HCT116 (cell line): ENCODE measurements around the gene CCDC183. TPM values are rescaled to one million over a fixed set of nuclear protein-coding genes. Genes with fewer than 3 reads are reported as not detected.

ENCODE experiments used
- ATAC-seq: fragments of 200-7000 bp; cut with Tn5 transposase; 2 replicates; pipeline ENCODE4 v1.9.1; 2020; ENCODE audit warnings: mild to moderate bottlenecking, moderate library complexity
- BruUV-seq: library from RNA; stranded (reverse); fragments of 400-500 nt; replicated peaks from 2 replicates; lab custom pipeline; 2021; lab: Mats Ljungman, UMichigan
- CTCF ChIA-PET: fragments of 300-600 bp; sonication (Branson Sonifier 250); formaldehyde crosslinking; loops from one replicate; lab custom pipeline; 2021; ENCODE audit warnings: antibody characterized with exemption; lab: Charles Lee
- POLR2A ChIA-PET: fragments of 300-600, 350-600 bp; sonication (Branson Sonifier 250); formaldehyde crosslinking; loops from one replicate; lab custom pipeline; 2021; ENCODE audit warnings: antibody characterized with exemption; lab: Charles Lee
- RAD21 ChIA-PET, 2 experiments: fragments of 300-600 bp; sonication (Branson Sonifier 250); formaldehyde crosslinking; loops; one replicate each; lab custom pipeline; 2023; ENCODE audit warnings: low total read pairs in 2 of 2; ENCODE audit not compliant: uncharacterized antibody in 2 of 2, unreplicated experiment in 2 of 2, low non-redundant PET in 1 of 2; lab: Charles Lee
- DNase-seq: peaks from one replicate; pipeline ENCODE4 v3.0.0-alpha.2; 2010; ENCODE audit warnings: low read depth, low spot score
- H2AFZ ChIP-seq: fragments of 200-600 bp; shearing (Covaris generic), sonication (generic); 2 replicates; pipeline ENCODE4 v1.6.1; 2017; ENCODE audit warnings: low read depth, mixed run types, mixed read lengths, antibody characterized with exemption, low read length; ENCODE audit not compliant: poor library complexity, severe bottlenecking
- H3K27ac ChIP-seq: 2 replicates; pipeline ENCODE4 v1.5.1; 2012; ENCODE audit warnings: low read depth, low read length
- H3K27me3 ChIP-seq: fragments of 200-600 bp; sonication (generic); 2 replicates; pipeline ENCODE4 v1.6.1; 2016; ENCODE audit warnings: mixed run types, low read length, mixed read lengths; ENCODE audit not compliant: insufficient read depth
- H3K36me3 ChIP-seq, 2 experiments: fragments of 200-500 bp in 1 of 2; fragments of 200-600 bp in 1 of 2; sonication (Bioruptor generic) in 1 of 2; sonication (generic) in 1 of 2; 2 replicates each; pipeline versions ENCODE4 v1.5.1 to v1.6.1; 2014 to 2016; ENCODE audit warnings: low read length in 2 of 2, inconsistent platforms in 1 of 2, mixed read lengths in 1 of 2, mixed run types in 1 of 2; ENCODE audit not compliant: insufficient read depth in 2 of 2, control insufficient read depth in 1 of 2
- H3K4me1 ChIP-seq, 2 experiments: fragments of 200-600 bp in 1 of 2; sonication (generic) in 1 of 2; 2 replicates each; pipeline versions ENCODE4 v1.5.1 to v1.6.1; 2012 to 2017; ENCODE audit warnings: low read length in 2 of 2, inconsistent platforms in 1 of 2, mild to moderate bottlenecking in 1 of 2, mixed read lengths in 1 of 2, mixed run types in 1 of 2, moderate library complexity in 1 of 2; ENCODE audit not compliant: insufficient read depth in 2 of 2, control insufficient read depth in 1 of 2
- H3K4me2 ChIP-seq: fragments of 200-600 bp; sonication (generic); 2 replicates; pipeline ENCODE4 v1.6.1; 2017; ENCODE audit warnings: mixed run types, low read length, mixed read lengths
- H3K4me3 ChIP-seq, 2 experiments: fragments of 200-600 bp in 1 of 2; sonication (generic) in 1 of 2; replicated peaks in 1 of 2; 2 replicates each; pipeline ENCODE4 v1.5.1; 2011 to 2016; ENCODE audit warnings: low read length in 2 of 2, control low read depth in 1 of 2, low read depth in 1 of 2, mild to moderate bottlenecking in 1 of 2, mixed read lengths in 1 of 2, mixed run types in 1 of 2
- H3K79me2 ChIP-seq: fragments of 200-600 bp; sonication (generic); 2 replicates; pipeline ENCODE4 v1.6.1; 2017; ENCODE audit warnings: mild to moderate bottlenecking, mixed run types, low read length, moderate library complexity, mixed read lengths; ENCODE audit not compliant: insufficient read depth
- H3K9ac ChIP-seq: fragments of 200-600 bp; sonication (generic); 2 replicates; pipeline ENCODE4 v1.6.1; 2016; ENCODE audit warnings: low read length, mixed read lengths
- H3K9me2 ChIP-seq: fragments of 200-600 bp; sonication (generic), shearing (Covaris generic); 2 replicates; pipeline ENCODE4 v1.6.1; 2017; ENCODE audit warnings: mixed run types, mild to moderate bottlenecking, moderate library complexity; ENCODE audit not compliant: insufficient read depth
- H3K9me3 ChIP-seq, 2 experiments: fragments of 200-500 bp in 1 of 2; fragments of 200-600 bp in 1 of 2; sonication (Bioruptor generic) in 1 of 2; sonication (generic) in 1 of 2; 2 replicates each; pipeline ENCODE4 v1.6.1; 2014 to 2017; ENCODE audit warnings: low read length in 2 of 2, mixed read lengths in 2 of 2, inconsistent platforms in 1 of 2, low read depth in 1 of 2, mild to moderate bottlenecking in 1 of 2, mixed run types in 1 of 2, moderate library complexity in 1 of 2; ENCODE audit not compliant: control insufficient read depth in 1 of 2, insufficient read depth in 1 of 2
- H4K20me1 ChIP-seq: fragments of 200-600 bp; sonication (generic), shearing (Covaris generic); 2 replicates; pipeline ENCODE4 v1.6.1; 2017; ENCODE audit warnings: mixed run types, mild to moderate bottlenecking, moderate library complexity; ENCODE audit not compliant: insufficient read depth
- ATF3 ChIP-seq: IDR thresholded peaks from 2 replicates; pipeline ENCODE4 v1.6.1; 2012
- CEBPB ChIP-seq: IDR thresholded peaks from 2 replicates; pipeline ENCODE4 v1.6.1; 2012; ENCODE audit warnings: low read depth
- CTCF ChIP-seq, 3 experiments: fragments of 200-600 bp in 1 of 3; sonication (generic) in 1 of 3; IDR thresholded peaks in 2 of 3; conservative IDR thresholded peaks in 1 of 3; 2 replicates each; pipeline ENCODE4 v1.5.1; 2012 to 2017; ENCODE audit warnings: low read depth in 2 of 3, low read length in 2 of 3, antibody characterized with exemption in 1 of 3, borderline replicate concordance in 1 of 3, control low read depth in 1 of 3, mild to moderate bottlenecking in 1 of 3, mixed read lengths in 1 of 3, mixed run types in 1 of 3, moderate library complexity in 1 of 3; ENCODE audit not compliant: insufficient read depth in 1 of 3
- ELF1 ChIP-seq: IDR thresholded peaks from 2 replicates; pipeline ENCODE4 v1.6.1; 2012; ENCODE audit warnings: low read depth, borderline replicate concordance
- EZH2phosphoT487 ChIP-seq: fragments of 200-600 bp; IDR thresholded peaks from 2 replicates; pipeline ENCODE4 v1.6.1; 2018; ENCODE audit warnings: antibody characterized with exemption, borderline replicate concordance
- FOSL1 ChIP-seq: IDR thresholded peaks from 2 replicates; pipeline ENCODE4 v1.6.1; 2012; ENCODE audit warnings: low read depth
- JUND ChIP-seq: IDR thresholded peaks from 2 replicates; pipeline ENCODE4 v1.6.1; 2012
- POLR2AphosphoS5 ChIP-seq: IDR thresholded peaks from 2 replicates; pipeline ENCODE4 v1.6.1; 2011; ENCODE audit warnings: mild to moderate bottlenecking, low read depth, low read length, moderate library complexity
- RAD21 ChIP-seq: IDR thresholded peaks from 2 replicates; pipeline ENCODE4 v1.6.1; 2012; ENCODE audit warnings: low read depth, mild to moderate bottlenecking
- SP1 ChIP-seq: IDR thresholded peaks from 2 replicates; pipeline ENCODE4 v1.6.1; 2012; ENCODE audit warnings: low read depth
- SRF ChIP-seq: IDR thresholded peaks from 2 replicates; pipeline ENCODE4 v1.6.1; 2012; ENCODE audit warnings: low read depth
- TCF7L2 ChIP-seq: IDR thresholded peaks from 2 replicates; pipeline ENCODE4 v1.7.0; 2011; ENCODE audit warnings: borderline replicate concordance, inconsistent platforms; ENCODE audit not compliant: insufficient read depth, insufficient read length; ENCODE audit errors: extremely low read depth
- YY1 ChIP-seq: IDR thresholded peaks from 2 replicates; pipeline ENCODE4 v1.6.1; 2011; ENCODE audit warnings: low read length, low read depth, moderate library complexity, mild to moderate bottlenecking; ENCODE audit not compliant: insufficient replicate concordance; ENCODE audit errors: extremely low read depth
- ZNF274 ChIP-seq: fragments of 200-500 bp; sonication (Bioruptor generic); IDR thresholded peaks from 2 replicates; pipeline ENCODE4 v1.6.1; 2014; ENCODE audit warnings: mild to moderate bottlenecking, low read depth, low read length, inconsistent platforms
- intact Hi-C: fragments of 100-400 bp; cut with micrococcal nuclease; formaldehyde crosslinking; loops from 2 replicates; pipeline ENCODE4 v1.10.0; 2022
- total RNA-seq: library from RNA; stranded (reverse); gene quantifications from one replicate; pipeline ENCODE4 v1.2.1, GENCODE V29; 2021; ENCODE audit not compliant: unreplicated experiment
- TF ChIP-seq, protein P1 (sequence below): IDR thresholded peaks from 2 replicates; pipeline ENCODE4 v1.6.1; 2012
- TF ChIP-seq, protein P2 (sequence below): IDR thresholded peaks from 2 replicates; pipeline ENCODE4 v1.6.1; 2012; ENCODE audit warnings: low read depth

CCDC183 gene
- total RNA-seq, 1 experiment from 2014 or later = 2.8 TPM

DNA sequence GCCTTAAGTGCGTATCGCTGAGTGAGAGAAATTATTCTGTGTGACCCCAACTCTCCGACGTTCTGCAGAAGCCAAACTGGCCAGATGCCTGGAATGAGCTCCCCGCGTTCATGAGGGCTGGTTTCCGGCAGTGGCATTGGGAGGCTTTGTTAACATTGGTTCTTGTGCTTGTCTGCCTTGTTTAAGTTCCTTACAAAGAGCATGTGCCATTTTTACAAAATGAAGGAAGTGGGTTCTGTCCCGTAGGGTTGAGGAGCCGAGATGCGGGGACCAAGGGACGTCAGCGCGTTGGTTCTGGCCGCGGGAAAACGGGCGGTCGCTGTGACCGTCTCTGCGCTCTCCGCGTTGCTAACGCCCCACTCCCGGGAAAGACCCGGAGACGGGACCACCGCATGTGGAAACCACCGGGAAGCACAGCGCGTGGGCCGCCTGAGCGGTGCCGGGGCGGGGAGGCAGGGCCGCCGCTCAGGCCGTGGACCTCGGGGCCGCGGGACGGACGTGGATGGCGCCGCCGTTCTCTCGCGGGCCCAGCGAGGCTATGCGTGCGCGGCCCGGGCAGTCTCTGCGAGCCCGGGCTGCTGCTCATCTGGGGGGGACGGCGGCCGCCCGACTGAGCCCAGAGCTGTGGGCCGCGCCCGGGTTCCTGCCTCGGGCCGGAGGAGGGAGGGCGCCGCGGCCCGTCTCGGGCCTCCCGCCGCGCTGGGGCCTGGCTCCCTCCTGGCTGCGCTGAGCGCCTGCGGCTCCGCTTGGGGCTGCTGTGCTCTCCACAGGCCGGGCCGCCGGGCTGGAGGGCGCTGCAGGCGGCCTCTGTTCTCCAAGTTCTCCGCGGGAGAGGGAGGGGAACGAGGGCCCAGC, 25.1 kb downstream of the CCDC183 start:
- TF ChIP-seq, protein P1, sequence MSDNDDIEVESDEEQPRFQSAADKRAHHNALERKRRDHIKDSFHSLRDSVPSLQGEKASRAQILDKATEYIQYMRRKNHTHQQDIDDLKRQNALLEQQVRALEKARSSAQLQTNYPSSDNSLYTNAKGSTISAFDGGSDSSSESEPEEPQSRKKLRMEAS = no peak
- TF ChIP-seq YY1 (no peak), JUND (no peak), RAD21 (no peak), ATF3 (no peak), ELF1 (no peak), POLR2AphosphoS5 (no peak), EZH2phosphoT487 (no peak), CEBPB (no peak), CTCF (IDR thresholded peaks at IDR 0.05 in 2 of 3, conservative IDR thresholded peaks at IDR 0.05 in 1 of 3; ENCODE audit: borderline replicate concordance in 1 of 3, insufficient read depth in 1 of 3, low read depth in 2 of 3, low read length in 2 of 3) (no peak), SP1 (no peak), ZNF274 (no peak), SRF (no peak), FOSL1 (no peak), TCF7L2 (no peak)
- TF ChIP-seq, protein P2, sequence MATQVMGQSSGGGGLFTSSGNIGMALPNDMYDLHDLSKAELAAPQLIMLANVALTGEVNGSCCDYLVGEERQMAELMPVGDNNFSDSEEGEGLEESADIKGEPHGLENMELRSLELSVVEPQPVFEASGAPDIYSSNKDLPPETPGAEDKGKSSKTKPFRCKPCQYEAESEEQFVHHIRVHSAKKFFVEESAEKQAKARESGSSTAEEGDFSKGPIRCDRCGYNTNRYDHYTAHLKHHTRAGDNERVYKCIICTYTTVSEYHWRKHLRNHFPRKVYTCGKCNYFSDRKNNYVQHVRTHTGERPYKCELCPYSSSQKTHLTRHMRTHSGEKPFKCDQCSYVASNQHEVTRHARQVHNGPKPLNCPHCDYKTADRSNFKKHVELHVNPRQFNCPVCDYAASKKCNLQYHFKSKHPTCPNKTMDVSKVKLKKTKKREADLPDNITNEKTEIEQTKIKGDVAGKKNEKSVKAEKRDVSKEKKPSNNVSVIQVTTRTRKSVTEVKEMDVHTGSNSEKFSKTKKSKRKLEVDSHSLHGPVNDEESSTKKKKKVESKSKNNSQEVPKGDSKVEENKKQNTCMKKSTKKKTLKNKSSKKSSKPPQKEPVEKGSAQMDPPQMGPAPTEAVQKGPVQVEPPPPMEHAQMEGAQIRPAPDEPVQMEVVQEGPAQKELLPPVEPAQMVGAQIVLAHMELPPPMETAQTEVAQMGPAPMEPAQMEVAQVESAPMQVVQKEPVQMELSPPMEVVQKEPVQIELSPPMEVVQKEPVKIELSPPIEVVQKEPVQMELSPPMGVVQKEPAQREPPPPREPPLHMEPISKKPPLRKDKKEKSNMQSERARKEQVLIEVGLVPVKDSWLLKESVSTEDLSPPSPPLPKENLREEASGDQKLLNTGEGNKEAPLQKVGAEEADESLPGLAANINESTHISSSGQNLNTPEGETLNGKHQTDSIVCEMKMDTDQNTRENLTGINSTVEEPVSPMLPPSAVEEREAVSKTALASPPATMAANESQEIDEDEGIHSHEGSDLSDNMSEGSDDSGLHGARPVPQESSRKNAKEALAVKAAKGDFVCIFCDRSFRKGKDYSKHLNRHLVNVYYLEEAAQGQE = no peak
- Histone ChIP-seq H3K4me2 (no peak overlapping the region), H3K27ac (no peak overlapping the region), H3K4me1 (no peaks in the 10 kb centered on the region), H4K20me1 (no peaks in the 10 kb centered on the region), H3K79me2 (peaks cover 10% of the 10 kb centered on the region; the same call in 1 of the 2 replicates), H2AFZ (no peak overlapping the region), H3K36me3 (peaks cover 0 to 4% of the 10 kb centered on the region in 2 experiments; a peak in 3 of 4 replicates), H3K9ac (no peak overlapping the region), H3K4me3 (no peak overlapping the region), H3K9me3 (no peaks in the 10 kb centered on the region), H3K9me2 (no peaks in the 10 kb centered on the region), H3K27me3 (no peaks in the 10 kb centered on the region)
- intact Hi-C loops = no loop called here
- POLR2A ChIA-PET = no interaction called here
- RAD21 ChIA-PET = no interaction called here
- no peak for DNase-seq
- CTCF ChIA-PET = interaction anchor here (1.4 kb wide), 1 partner anchor 22 kb away, joined by 3 read pairs; no protein-coding TSS in a partner anchor
- no peak for ATAC-seq
- no TSS peak for BruUV-seq
